PC-3 (cell line): Measurements from ENCODE around the gene LIN52. TPM values are rescaled to one million over a fixed set of nuclear protein-coding genes. Genes with fewer than 3 reads are reported as not detected.
A peak's percentile ranks its signal among the peaks of the same experiment; 100 is the strongest.

Source experiments
- ATAC-seq: fragments of 200-7000 bp; cut with Tn5 transposase; 2 replicates; pipeline ENCODE4 v1.9.1; 2020; ENCODE audit warnings: mild to moderate bottlenecking, moderate library complexity
- BruUV-seq: library from RNA; stranded (reverse); fragments of 400-500 nt; replicated peaks from 2 replicates; lab custom pipeline; 2021; lab: Mats Ljungman, UMichigan
- CTCF ChIA-PET: fragments of 300-600 bp; sonication (Branson Sonifier 250); formaldehyde crosslinking; loops from one replicate; lab custom pipeline; 2022; ENCODE audit warnings: antibody characterized with exemption; lab: Charles Lee
- POLR2A ChIA-PET: fragments of 300-600 bp; sonication (Branson Sonifier 250); formaldehyde crosslinking; loops from one replicate; lab custom pipeline; 2022; ENCODE audit warnings: antibody characterized with exemption; ENCODE audit not compliant: unreplicated experiment; lab: Charles Lee
- DNase-seq: peaks from one replicate; pipeline ENCODE4 v3.0.0-alpha.2; 2015
- H2AFZ ChIP-seq: fragments of 300-600 bp; sonication (generic); 2 replicates; pipeline ENCODE4 v1.6.0; 2016; ENCODE audit warnings: antibody characterized with exemption, low read length
- H3F3A ChIP-seq: fragments of 300-600 bp; sonication (generic); one replicate; pipeline ENCODE4 v1.6.0; 2017; ENCODE audit warnings: antibody characterized with exemption, low read length, control low read depth, mild to moderate bottlenecking; ENCODE audit not compliant: unreplicated experiment
- H3K27ac ChIP-seq: fragments of 300-600 bp; sonication (generic); 2 replicates; pipeline ENCODE4 v1.5.1; 2016; ENCODE audit warnings: mild to moderate bottlenecking, low read length
- H3K27me3 ChIP-seq: fragments of 300-600 bp; sonication (generic); 2 replicates; pipeline ENCODE4 v1.6.1; 2016; ENCODE audit warnings: low read length, mixed read lengths
- H3K36me3 ChIP-seq: fragments of 300-600 bp; sonication (generic); 2 replicates; pipeline ENCODE4 v1.6.1; 2016; ENCODE audit warnings: low read depth, mixed run types, low read length, mixed read lengths
- H3K4me1 ChIP-seq: fragments of 300-600 bp; sonication (generic); 2 replicates; pipeline ENCODE4 v1.5.1; 2016; ENCODE audit warnings: low read length; ENCODE audit not compliant: insufficient read depth
- H3K4me2 ChIP-seq: fragments of 300-600 bp; sonication (generic); 2 replicates; pipeline ENCODE4 v1.6.0; 2016; ENCODE audit warnings: low read length
- H3K4me3 ChIP-seq: fragments of 300-600 bp; sonication (generic); 2 replicates; pipeline ENCODE4 v1.5.1; 2016; ENCODE audit warnings: mild to moderate bottlenecking, low read length, mixed read lengths
- H3K79me2 ChIP-seq: fragments of 300-600 bp; sonication (generic); 2 replicates; pipeline ENCODE4 v1.6.1; 2017; ENCODE audit warnings: low read length, mixed read lengths
- H3K9ac ChIP-seq: fragments of 300-600 bp; sonication (generic); 2 replicates; pipeline ENCODE4 v1.6.0; 2016; ENCODE audit warnings: mild to moderate bottlenecking, low read length
- H3K9me2 ChIP-seq: fragments of 300-600 bp; sonication (generic); replicated peaks from 2 replicates; pipeline ENCODE4 v1.6.1; 2016; ENCODE audit warnings: mixed run types, low read length, mixed read lengths
- H3K9me3 ChIP-seq: fragments of 300-600 bp; sonication (generic); 2 replicates; pipeline ENCODE4 v1.6.1; 2016; ENCODE audit warnings: low read length, mixed read lengths
- H4K20me1 ChIP-seq: fragments of 300-600 bp; sonication (generic); 2 replicates; pipeline ENCODE4 v1.6.1; 2016; ENCODE audit warnings: low read length, mixed read lengths
- CTCF ChIP-seq: fragments of 300-600 bp; sonication (generic); conservative IDR thresholded peaks from 2 replicates; pipeline ENCODE4 v1.5.1; 2017; ENCODE audit warnings: antibody characterized with exemption, low read depth, mild to moderate bottlenecking, low read length
- EZH2 ChIP-seq: fragments of 300-600 bp; sonication (generic); IDR thresholded peaks from one replicate; pipeline ENCODE4 v1.6.1; 2017; ENCODE audit warnings: antibody characterized with exemption, mild to moderate bottlenecking, low read length; ENCODE audit not compliant: unreplicated experiment
- EZH2phosphoT487 ChIP-seq: fragments of 300-600 bp; sonication (generic); IDR thresholded peaks from 2 replicates; pipeline ENCODE4 v1.6.1; 2018; ENCODE audit warnings: mild to moderate bottlenecking, antibody characterized with exemption, low read length, borderline replicate concordance
- intact Hi-C: fragments of 100-400 bp; cut with micrococcal nuclease; formaldehyde crosslinking; loops from 2 replicates; pipeline ENCODE4 v1.9.0; 2023
- total RNA-seq: library from RNA; depleted of rRNA; stranded (reverse); fragments of >200 nt; gene quantifications from 2 replicates; pipeline ENCODE4 v1.2.3, GENCODE V29; 2014

LIN52 gene
- total RNA-seq, 1 experiment from 2014 or later: 8.4 TPM

- 0 out of 2 replicates have a peak, but pooled peaks have one; percentile 50 for ATAC-seq
- no peak overlapping the region for H2AFZ ChIP-seq
- no peak overlapping the region for H3K9ac ChIP-seq
- no peak for DNase-seq
- BruUV-seq: no TSS peak
- H3K4me1 ChIP-seq: no peaks in the 10 kb centered on the region
- H3K4me3 ChIP-seq: no peak overlapping the region
- peaks cover 44% of the 10 kb centered on the region for H3K27me3 ChIP-seq
- intact Hi-C loops: no loop called here
- no peak for TF ChIP-seq EZH2phosphoT487
- TF ChIP-seq CTCF: peak; percentile 41; the same call in 1 of the 2 replicates
- H3K79me2 ChIP-seq: no peaks in the 10 kb centered on the region
- ChIA-PET POLR2A (no interaction called here), CTCF (no interaction called here)
- H3K4me2 ChIP-seq: no peak overlapping the region
- no peaks in the 10 kb centered on the region for H4K20me1 ChIP-seq
- H3K9me3 ChIP-seq: no peaks in the 10 kb centered on the region
- no peaks in the 10 kb centered on the region for H3K36me3 ChIP-seq
- no peak overlapping the region for H3K27ac ChIP-seq
- H3F3A ChIP-seq: no peaks in the 10 kb centered on the region
- H3K9me2 ChIP-seq: no peaks in the 10 kb centered on the region
These were observed 159.4 kb downstream of the LIN52 start for GRCh38 chr14:74244115-74244514.

GRCh38 chr14:74245292-74245691 is 160.5 kb downstream of the LIN52 start:
- TF ChIP-seq CTCF (no peak), EZH2phosphoT487 (no peak), EZH2 (no peak)
- CTCF ChIA-PET: no interaction called here
- DNase-seq: no peak

GRCh38 chr14:74246542-74246941 is 161.8 kb downstream of the LIN52 start:
- no peak overlapping the region for H3K4me2 ChIP-seq
- intact Hi-C loops: no loop called here
- H3K4me3 ChIP-seq: no peak overlapping the region
- H3K27ac ChIP-seq: no peak overlapping the region
- no peaks in the 10 kb centered on the region for H3F3A ChIP-seq
- no peak for ATAC-seq
- no peaks in the 10 kb centered on the region for H4K20me1 ChIP-seq
- POLR2A ChIA-PET: no interaction called here
- H3K9ac ChIP-seq: no peak overlapping the region
- no peaks in the 10 kb centered on the region for H3K4me1 ChIP-seq
- TF ChIP-seq CTCF (no peak), EZH2 (no peak), EZH2phosphoT487 (no peak)
- no peaks in the 10 kb centered on the region for H3K9me3 ChIP-seq
- H3K79me2 ChIP-seq: no peaks in the 10 kb centered on the region
- DNase-seq: no peak
- no peak overlapping the region for H2AFZ ChIP-seq
- peaks cover 28% of the 10 kb centered on the region for H3K27me3 ChIP-seq
- H3K9me2 ChIP-seq: no peaks in the 10 kb centered on the region
- CTCF ChIA-PET: no interaction called here
- H3K36me3 ChIP-seq: no peaks in the 10 kb centered on the region
- no TSS peak for BruUV-seq

More at GRCh38 chr14:74245292-74245691, 160.5 kb downstream of the LIN52 start:
- intact Hi-C loops: no loop called here
- Histone ChIP-seq H3K36me3 (no peaks in the 10 kb centered on the region), H3K4me1 (no peaks in the 10 kb centered on the region), H3K9ac (no peak overlapping the region), H2AFZ (no peak overlapping the region), H3K27me3 (peaks cover 41% of the 10 kb centered on the region), H3K4me2 (no peak overlapping the region), H4K20me1 (no peaks in the 10 kb centered on the region), H3F3A (no peaks in the 10 kb centered on the region), H3K27ac (no peak overlapping the region), H3K4me3 (no peak overlapping the region), H3K9me3 (no peaks in the 10 kb centered on the region), H3K9me2 (no peaks in the 10 kb centered on the region), H3K79me2 (no peaks in the 10 kb centered on the region)
- POLR2A ChIA-PET: no interaction called here
- BruUV-seq: no TSS peak
- no peak for ATAC-seq
